Neuronal stem cell (in vitro differentiated cells): ENCODE results near the gene CDH26.

ENCODE experiments used
- DNase-seq: peaks from one replicate; pipeline ENCODE4 v3.0.0-alpha.2; 2013; ENCODE audit warnings: low spot score
- H2AFZ ChIP-seq: one replicate; pipeline ENCODE4 v1.6.1; 2013; ENCODE audit warnings: mild to moderate bottlenecking, low read length, inconsistent platforms
- H2AK5ac ChIP-seq: 2 replicates; pipeline ENCODE4 v1.6.1; 2013; ENCODE audit warnings: low read depth, mild to moderate bottlenecking, inconsistent platforms, low read length, moderate library complexity, mixed read lengths
- H2BK120ac ChIP-seq: 2 replicates; pipeline ENCODE4 v1.6.1; 2013; ENCODE audit warnings: low read depth, mild to moderate bottlenecking, inconsistent platforms, low read length, moderate library complexity, mixed read lengths
- H2BK12ac ChIP-seq: one replicate; pipeline ENCODE4 v1.6.1; 2013; ENCODE audit warnings: low read length, inconsistent platforms
- H2BK15ac ChIP-seq: 2 replicates; pipeline ENCODE4 v1.6.1; 2013; ENCODE audit warnings: mild to moderate bottlenecking, low read length, inconsistent platforms, mixed read lengths
- H2BK5ac ChIP-seq: one replicate; pipeline ENCODE4 v1.6.1; 2013; ENCODE audit warnings: inconsistent platforms, mild to moderate bottlenecking, low read length, moderate library complexity
- H3K14ac ChIP-seq: one replicate; pipeline ENCODE4 v1.6.1; 2013; ENCODE audit warnings: low read length, inconsistent platforms
- H3K18ac ChIP-seq: 2 replicates; pipeline ENCODE4 v1.6.1; 2013; ENCODE audit warnings: low read length, inconsistent platforms
- H3K23ac ChIP-seq: 2 replicates; pipeline ENCODE4 v1.6.1; 2013; ENCODE audit warnings: low read depth, mild to moderate bottlenecking, mixed read lengths, low read length, inconsistent platforms; ENCODE audit not compliant: poor library complexity
- H3K27ac ChIP-seq: replicated peaks from 3 replicates; pipeline ENCODE4 v1.5.1; 2013; ENCODE audit warnings: low read length, inconsistent platforms
- H3K27me3 ChIP-seq, 3 experiments: 2 replicates each; pipeline ENCODE4 v1.6.1; 2013; ENCODE audit warnings: low read length in 3 of 3, mild to moderate bottlenecking in 2 of 3, inconsistent platforms in 1 of 3, low read depth in 1 of 3, mixed read lengths in 1 of 3, moderate library complexity in 1 of 3; ENCODE audit not compliant: control insufficient read depth in 3 of 3, insufficient read depth in 3 of 3
- H3K36me3 ChIP-seq, 2 donors: replicated peaks in 1 of 2; 2 replicates each; pipeline ENCODE4 v1.6.1; 2013; ENCODE audit warnings: low read length in 2 of 2; ENCODE audit not compliant: control insufficient read depth in 2 of 2, insufficient read depth in 2 of 2
- H3K4ac ChIP-seq: 2 replicates; pipeline ENCODE4 v1.6.1; 2013; ENCODE audit warnings: inconsistent platforms, mild to moderate bottlenecking, low read length, moderate library complexity
- H3K4me1 ChIP-seq, 2 donors: 1 replicate in 1 of 2; 2 replicates in 1 of 2; pipeline ENCODE4 v1.6.1; 2013; ENCODE audit warnings: low read length in 2 of 2, low read depth in 1 of 2; ENCODE audit not compliant: control insufficient read depth in 2 of 2, insufficient read depth in 1 of 2
- H3K4me2 ChIP-seq: one replicate; pipeline ENCODE4 v1.6.1; 2013; ENCODE audit warnings: mild to moderate bottlenecking, low read length, inconsistent platforms; ENCODE audit not compliant: insufficient read depth, poor library complexity, severe bottlenecking
- H3K4me3 ChIP-seq, 2 donors: 2 replicates each; pipeline ENCODE4 v1.5.1; 2013; ENCODE audit warnings: low read length in 2 of 2, mild to moderate bottlenecking in 2 of 2, inconsistent platforms in 1 of 2, moderate library complexity in 1 of 2
- H3K79me1 ChIP-seq: one replicate; pipeline ENCODE4 v1.6.1; 2013; ENCODE audit warnings: low read depth, mild to moderate bottlenecking, inconsistent platforms, low read length, moderate library complexity
- H3K9ac ChIP-seq: one replicate; pipeline ENCODE4 v1.6.1; 2013; ENCODE audit warnings: mild to moderate bottlenecking, low read depth, low read length, inconsistent platforms; ENCODE audit not compliant: poor library complexity
- H3K9me3 ChIP-seq, 2 donors: replicated peaks in 1 of 2; 2 replicates each; pipeline versions ENCODE3 to v1.6.1; 2013; ENCODE audit warnings: low read length in 2 of 2, mild to moderate bottlenecking in 2 of 2, inconsistent platforms in 1 of 2, low read depth in 1 of 2, mixed read lengths in 1 of 2, moderate library complexity in 1 of 2; ENCODE audit not compliant: control insufficient read depth in 2 of 2, insufficient read depth in 1 of 2
- H4K8ac ChIP-seq: one replicate; pipeline ENCODE4 v1.6.1; 2013; ENCODE audit warnings: low read depth, mild to moderate bottlenecking, inconsistent platforms, low read length, moderate library complexity
- H4K91ac ChIP-seq: one replicate; pipeline ENCODE4 v1.6.1; 2013; ENCODE audit warnings: low read length, low read depth, mild to moderate bottlenecking, inconsistent platforms; ENCODE audit not compliant: poor library complexity
- WGBS, 2 donors: extraction: QIAGEN DNeasy Blood & Tissue Kit; methylation state at CpG; one replicate each; pipeline ENCODE4 v1.1.7; 2013; ENCODE audit warnings: missing lambda C conversion rate in 2 of 2, mixed read lengths in 1 of 2; ENCODE audit not compliant: insufficient read length in 2 of 2, insufficient replicate concordance in 1 of 2; ENCODE audit errors: extremely low coverage in 2 of 2; 5-methylcytosine and 5-hydroxymethylcytosine counted together

Gene CDH26

GRCh38 chr20:60006261-60006660, 48.0 kb downstream of the CDH26 start:
- Histone ChIP-seq H3K27ac (no peak overlapping the region), H3K36me3 (no peaks in the 10 kb centered on the region), H2BK12ac (no peak overlapping the region), H4K8ac (no peak overlapping the region), H3K9me3 (no peaks in the 10 kb centered on the region), H2BK120ac (no peak overlapping the region), H3K4me3 (no peak overlapping the region), H2AK5ac (no peak overlapping the region), H3K4ac (no peak overlapping the region), H3K27me3 (no peaks in the 10 kb centered on the region), H2AFZ (no peak overlapping the region), H3K14ac (no peak overlapping the region), H3K9ac (no peak overlapping the region), H4K91ac (no peak overlapping the region), H3K4me1 (peaks cover 0 to 2% of the 10 kb centered on the region in 2 donors), H3K18ac (no peak overlapping the region), H3K4me2 (no peak overlapping the region), H2BK5ac (no peak overlapping the region), H3K23ac (no peak overlapping the region), H2BK15ac (no peak overlapping the region), H3K79me1 (no peaks in the 10 kb centered on the region)
- no CpG with 5 or more reads among the region's 4 CpGs for WGBS, 2 donors
- DNase-seq, result no peak

- Histone ChIP-seq H3K36me3 (no peaks in the 10 kb centered on the region), H2BK12ac (no peak overlapping the region), H3K9me3 (peaks cover 0 to 2% of the 10 kb centered on the region in 2 donors), H4K8ac (no peak overlapping the region), H3K4ac (no peak overlapping the region), H3K4me3 (no peak overlapping the region), H2BK15ac (no peak overlapping the region), H2BK120ac (no peak overlapping the region), H2AK5ac (no peak overlapping the region), H3K23ac (no peak overlapping the region), H3K14ac (no peak overlapping the region), H3K27ac (no peak overlapping the region), H4K91ac (no peak overlapping the region), H3K79me1 (no peaks in the 10 kb centered on the region), H3K27me3 (peaks cover 0 to 2% (median 0%) of the 10 kb centered on the region in 3 experiments), H3K18ac (no peak overlapping the region), H3K4me1 (peaks cover 0 to 2% of the 10 kb centered on the region in 2 donors), H3K4me2 (no peak overlapping the region), H2AFZ (no peak overlapping the region), H2BK5ac (no peak overlapping the region), H3K9ac (no peak overlapping the region)
- no peak for DNase-seq
- WGBS, 2 donors, result no CpG with 5 or more reads among the region's 2 CpGs
Observed at GRCh38 chr20:60007464-60007863, 49.2 kb downstream of the CDH26 start.

GRCh38 chr20:60008130-60008808, 50.0 kb downstream of the CDH26 start:
- H3K27me3 ChIP-seq, result peaks cover 0 to 4% (median 0%) of the 10 kb centered on the region in 3 experiments
- H3K9ac ChIP-seq, result no peak overlapping the region
- H2AK5ac ChIP-seq, result peak overlapping the region; percentile 32
- no peak overlapping the region for H2BK5ac ChIP-seq
- H2BK15ac ChIP-seq, result no peak overlapping the region
- no peaks in the 10 kb centered on the region for H3K79me1 ChIP-seq
- H3K4me1 ChIP-seq, result peaks cover 0 to 2% of the 10 kb centered on the region in 2 donors
- H3K36me3 ChIP-seq, result no peaks in the 10 kb centered on the region
- no peak overlapping the region for H3K27ac ChIP-seq
- no peak overlapping the region for H4K8ac ChIP-seq
- DNase-seq, result no peak
- no peak overlapping the region for H3K23ac ChIP-seq
- WGBS, 2 donors, result no CpG with 5 or more reads among the region's 3 CpGs
- peak overlapping the region; percentile 42 for H3K14ac ChIP-seq
- no peak overlapping the region for H2BK12ac ChIP-seq
- H2BK120ac ChIP-seq, result no peak overlapping the region
- no peak overlapping the region for H3K4me2 ChIP-seq
- no peak overlapping the region for H4K91ac ChIP-seq
- no peak overlapping the region for H2AFZ ChIP-seq
- H3K4ac ChIP-seq, result no peak overlapping the region
- no peak overlapping the region for H3K18ac ChIP-seq
- peaks cover 0 to 2% of the 10 kb centered on the region in 2 donors for H3K9me3 ChIP-seq
- H3K4me3 ChIP-seq, result no peak overlapping the region

DNA sequence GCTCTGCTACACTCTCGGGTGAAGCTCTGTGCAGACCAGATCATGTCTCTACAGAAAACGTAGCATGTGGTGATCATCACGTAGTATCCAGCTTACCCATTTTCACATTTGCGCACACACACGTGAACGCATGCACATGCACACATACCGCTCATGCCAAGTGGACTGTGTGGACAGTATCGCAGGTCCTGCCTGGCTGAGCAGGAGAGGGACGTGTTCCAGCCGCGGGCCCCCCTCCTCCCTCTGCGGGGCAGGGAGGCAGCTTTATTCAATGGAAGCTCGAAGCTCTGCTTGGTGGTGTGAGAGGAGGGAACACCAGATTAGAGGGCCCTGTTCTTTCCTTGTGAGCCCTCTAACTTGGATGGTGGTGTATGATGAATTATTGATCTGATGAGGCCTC, 51.1 kb downstream of the CDH26 start:
- peaks cover 0 to 4% (median 0%) of the 10 kb centered on the region in 3 experiments for H3K27me3 ChIP-seq
- H3K27ac ChIP-seq, result no peak overlapping the region
- H2AFZ ChIP-seq, result no peak overlapping the region
- peak overlapping the region in 1 of 2 donors; percentile 12 for H3K4me3 ChIP-seq
- H3K14ac ChIP-seq, result peak overlapping the region; percentile 73
- peak overlapping the region; percentile 44 for H2BK5ac ChIP-seq
- no peak overlapping the region for H3K4ac ChIP-seq
- no CpG with 5 or more reads among the region's 13 CpGs for WGBS, 2 donors
- no peak overlapping the region for H4K91ac ChIP-seq
- peaks cover 0 to 2% of the 10 kb centered on the region in 2 donors for H3K4me1 ChIP-seq
- peak overlapping the region; percentile 30 for H2AK5ac ChIP-seq
- H3K9ac ChIP-seq, result peak overlapping the region; percentile 63
- no peak overlapping the region for H2BK12ac ChIP-seq
- H2BK15ac ChIP-seq, result no peak overlapping the region
- H2BK120ac ChIP-seq, result no peak overlapping the region
- H3K79me1 ChIP-seq, result no peaks in the 10 kb centered on the region
- no peak overlapping the region for H3K4me2 ChIP-seq
- no peak overlapping the region for H4K8ac ChIP-seq
- no peak for DNase-seq
- H3K18ac ChIP-seq, result peak overlapping the region; percentile 34
- H3K36me3 ChIP-seq, result no peaks in the 10 kb centered on the region
- peaks cover 0 to 2% of the 10 kb centered on the region in 2 donors for H3K9me3 ChIP-seq
- no peak overlapping the region for H3K23ac ChIP-seq
